GM21423 (cell line): ENCODE measurements around the gene TCP11.

Experiments used
- ATAC-seq: cut with Tn5 transposase; IDR thresholded peaks from one replicate; pipeline ENCODE4 v1.9.1; 2021; ENCODE audit warnings: mild to moderate bottlenecking, moderate library complexity; ENCODE audit not compliant: unreplicated experiment

Gene TCP11

GRCh38 chr6:35068644-35069043, 72.5 kb downstream of the TCP11 start:
- no peak for ATAC-seq

- no peak for ATAC-seq
Measured at GRCh38 chr6:35068206-35068605, 72.9 kb downstream of the TCP11 start.
